Forelimb muscle (tissue), 1 donor: ENCODE data around the gene PRKCE. TPM values are rescaled to one million over a fixed set of nuclear protein-coding genes. Genes with fewer than 3 reads are reported as not detected.
"Not testable (repeated sequence)": the region's sequence is repeated elsewhere in the genome, so short reads cannot be mapped to it uniquely, and the experiment has no call there.

Experiments used
- DNase-seq: peaks from one replicate; pipeline ENCODE4 v3.0.0-alpha.2; 2013; ENCODE audit warnings: low read depth
- polyA plus RNA-seq: library from polyadenylated mRNA; unstranded; fragments of 120-200 nt; gene quantifications from one replicate; pipeline ENCODE4 v1.2.1, GENCODE V29; 2013; ENCODE audit not compliant: insufficient read length

Gene PRKCE
- polyA plus RNA-seq, 1 donor = 5.1 TPM

DNA sequence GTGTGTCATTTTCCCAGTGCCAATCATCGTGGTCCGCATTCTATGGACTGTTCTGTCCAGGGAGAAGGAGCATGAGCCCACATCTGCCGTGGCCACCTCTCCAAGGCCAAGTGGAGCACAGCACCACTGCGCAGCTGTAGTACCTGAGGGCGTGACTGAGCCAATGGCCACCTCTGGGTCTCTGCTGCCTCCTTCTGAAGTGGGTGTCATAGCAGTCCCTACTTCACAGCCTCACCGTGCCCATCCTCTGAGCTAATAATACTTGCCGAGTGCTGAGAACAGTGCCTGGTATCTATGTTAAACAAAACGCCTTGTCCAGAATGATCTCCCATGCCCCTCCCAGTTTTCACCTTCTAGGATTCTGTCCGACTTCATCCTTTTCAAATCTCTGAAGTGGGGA is 256.1 kb downstream of the PRKCE start:
- DNase-seq = no peak

DNA sequence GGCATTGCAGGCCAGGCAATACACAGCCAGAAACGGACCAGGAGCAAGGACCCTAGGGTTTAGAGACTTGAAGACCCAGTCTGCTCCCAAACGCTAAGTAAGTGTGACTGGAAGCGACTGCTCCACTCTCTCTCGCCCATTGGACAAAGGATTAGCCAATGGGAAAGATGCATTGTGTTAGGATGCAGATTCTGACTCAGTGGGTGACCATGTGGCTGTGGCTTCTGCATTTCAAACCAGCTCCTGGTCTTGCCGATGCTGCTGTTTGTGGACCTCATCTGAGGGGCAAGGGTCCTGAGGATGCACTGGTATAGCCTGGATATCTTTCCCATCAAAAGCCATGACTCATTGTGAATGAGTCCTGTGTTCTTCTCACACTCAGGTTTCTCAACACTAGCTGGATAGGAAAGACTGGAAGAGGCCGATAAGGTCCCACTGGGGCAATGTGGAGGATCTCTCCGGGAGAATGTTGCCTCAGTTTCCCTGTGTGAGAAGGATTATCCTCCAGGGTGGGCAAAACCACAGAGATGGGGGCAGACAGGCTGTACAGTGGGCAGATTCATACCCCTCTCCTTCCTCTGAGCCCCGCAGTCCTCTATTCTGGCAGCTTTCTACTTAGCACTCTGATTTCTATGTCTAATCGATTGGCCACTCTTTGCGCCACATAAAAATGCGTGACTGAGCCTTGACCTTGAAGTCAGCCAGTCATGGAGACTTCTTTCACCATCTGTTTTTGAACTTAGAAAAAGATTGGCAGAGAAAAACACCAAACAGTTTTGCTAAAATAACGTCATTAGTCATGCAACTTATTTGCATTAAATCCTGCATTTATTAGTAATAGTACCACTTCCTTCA is 257.1 kb downstream of the PRKCE start:
- DNase-seq = no peak

DNA sequence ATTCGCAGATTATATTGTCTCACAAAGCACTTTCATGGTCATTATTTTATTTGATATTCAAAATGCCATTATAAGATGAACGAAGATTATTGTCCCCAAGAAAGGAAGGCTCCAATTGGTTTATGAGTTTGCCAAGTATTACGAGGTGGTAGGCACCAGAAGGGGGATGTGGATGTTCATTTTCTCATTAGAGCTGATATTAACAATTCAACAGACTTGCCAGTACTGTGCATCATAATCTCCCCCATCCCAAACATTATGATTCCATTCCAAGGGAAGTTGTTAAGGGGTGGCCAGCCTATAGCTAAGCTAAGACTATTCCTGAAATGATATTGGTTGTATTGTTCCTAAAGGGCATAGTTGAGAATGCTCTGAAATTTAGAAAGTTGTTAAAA is 257.7 kb downstream of the PRKCE start:
- DNase-seq = no peak

DNA sequence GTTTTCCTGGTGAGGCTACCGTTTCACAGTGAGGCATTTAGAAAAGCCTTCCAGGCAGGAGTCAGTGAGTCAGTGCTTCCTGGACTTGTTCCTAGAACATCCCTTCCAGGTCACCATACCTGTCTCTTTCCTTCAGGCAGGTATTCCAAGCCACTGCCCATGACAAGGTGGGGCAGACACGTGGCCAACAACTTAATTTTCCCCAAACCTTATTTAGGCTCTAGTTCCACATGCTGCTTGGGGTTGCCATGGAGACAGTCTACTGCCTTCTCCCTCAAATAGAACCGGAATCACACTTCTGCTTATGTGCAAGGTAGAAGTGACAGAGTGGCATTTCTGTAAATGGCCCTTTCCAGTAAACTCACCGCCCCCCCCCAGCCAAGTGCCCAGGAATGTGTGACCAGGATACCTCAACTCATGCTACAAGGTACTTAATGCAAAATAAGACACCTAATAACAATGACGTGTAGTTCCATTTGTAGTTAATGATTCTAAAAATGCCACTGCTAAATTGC is 258.3 kb downstream of the PRKCE start:
- no peak for DNase-seq

DNA sequence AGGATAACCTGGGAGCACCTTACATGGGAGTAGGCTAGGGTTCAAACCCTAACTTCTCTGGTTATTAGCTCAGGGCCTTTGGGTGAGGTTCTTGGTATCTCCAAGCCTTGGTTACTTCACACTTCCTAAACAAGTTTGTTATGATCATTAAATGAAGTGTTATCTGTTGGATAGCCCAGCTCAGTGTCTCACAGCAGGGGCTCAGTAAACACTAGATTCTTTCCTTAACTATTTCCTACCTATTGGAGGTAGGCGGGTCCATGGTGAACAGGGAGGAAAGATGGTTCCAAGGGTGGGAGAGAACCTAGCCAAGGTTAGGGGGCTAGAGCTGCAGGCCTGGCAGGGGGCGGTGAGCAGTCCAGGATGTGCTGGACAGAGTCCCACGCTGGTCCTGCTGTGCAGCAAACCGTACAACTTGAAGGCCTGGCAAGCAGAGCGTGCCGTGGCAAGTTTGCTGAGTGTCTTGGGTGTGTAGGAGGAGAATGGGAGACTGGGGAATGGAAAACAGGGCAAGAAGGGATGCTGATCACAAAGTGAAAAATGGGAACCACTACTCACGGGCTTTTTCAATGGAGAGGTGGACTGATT is 259.1 kb downstream of the PRKCE start:
- DNase-seq = no peak

DNA sequence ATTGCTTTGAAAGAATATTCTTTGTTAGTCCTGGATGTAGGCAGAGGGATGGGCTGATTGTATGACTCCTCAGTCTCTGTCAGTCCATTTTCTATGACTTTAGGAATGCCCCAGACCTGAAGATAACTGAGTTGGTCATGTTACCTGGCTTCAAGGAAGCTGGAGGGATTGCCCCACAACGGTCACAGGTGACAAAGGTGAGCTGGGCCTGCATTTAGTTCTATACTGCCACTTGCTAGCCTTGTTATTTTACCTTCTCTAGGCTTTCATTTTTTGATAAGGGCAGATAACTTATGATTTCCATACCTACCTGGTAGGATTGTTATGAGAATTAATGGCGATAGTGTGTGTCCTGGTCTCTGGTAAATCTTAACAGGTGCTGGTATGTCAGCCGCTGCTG is 260.1 kb downstream of the PRKCE start:
- no peak for DNase-seq

DNA sequence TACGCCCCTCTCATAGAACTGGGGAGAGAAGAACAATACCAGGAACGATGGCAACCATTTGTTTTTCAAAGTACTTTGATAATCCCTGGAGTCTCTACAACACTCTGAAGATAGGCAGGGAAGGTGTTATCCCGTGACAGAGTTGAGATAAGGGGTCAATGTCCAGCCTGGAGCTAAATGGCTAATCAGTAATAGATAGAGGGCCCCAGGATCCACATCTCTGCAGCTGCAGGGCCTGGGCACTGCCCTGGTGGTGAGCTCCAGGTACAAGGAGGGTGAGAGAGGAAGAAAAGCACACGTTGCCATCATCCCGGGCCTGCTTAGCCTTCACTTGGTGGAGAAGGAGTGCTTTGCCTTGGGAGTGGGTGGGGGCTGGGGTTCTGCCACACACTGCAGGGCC is 260.6 kb downstream of the PRKCE start:
- DNase-seq = no peak

DNA sequence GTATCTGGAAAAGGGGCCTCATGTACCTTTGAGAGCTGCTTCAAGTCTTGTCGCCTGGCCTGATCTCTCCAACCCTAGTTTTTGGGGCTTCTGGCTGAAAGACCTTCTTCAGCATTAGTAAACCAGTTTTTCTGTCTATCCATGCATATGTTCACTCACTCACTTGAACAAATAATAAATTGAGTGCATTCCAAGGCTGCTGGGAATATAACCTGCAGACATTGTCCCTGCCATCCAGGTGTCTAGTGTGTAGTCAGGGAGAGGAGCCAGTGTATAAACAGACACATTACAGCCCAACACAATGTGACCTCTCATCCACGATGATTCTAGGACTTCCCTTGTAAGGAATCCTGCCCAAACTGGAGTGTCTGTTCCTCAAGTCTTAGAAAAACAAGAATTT is 262.1 kb downstream of the PRKCE start:
- DNase-seq = no peak

DNA sequence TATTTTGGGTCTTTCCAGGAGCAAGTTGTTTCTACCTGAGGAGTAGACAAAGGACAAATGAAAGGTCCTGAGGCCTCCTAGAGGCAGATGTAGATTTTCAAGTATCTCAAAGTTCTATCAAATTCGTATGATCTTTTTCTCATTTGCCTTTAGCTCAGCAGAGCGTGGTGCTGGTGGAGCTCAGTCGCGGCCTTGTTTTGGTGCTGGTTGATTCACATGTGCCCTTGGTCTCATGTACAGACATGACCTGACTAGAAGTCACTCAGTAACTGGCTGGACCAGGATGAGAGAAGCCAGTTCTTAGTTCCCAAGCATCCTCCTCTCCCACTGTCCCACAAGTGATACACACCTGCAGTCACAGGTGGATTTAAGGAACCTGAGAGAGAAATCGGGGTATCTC is 264.0 kb downstream of the PRKCE start:
- no peak for DNase-seq

DNA sequence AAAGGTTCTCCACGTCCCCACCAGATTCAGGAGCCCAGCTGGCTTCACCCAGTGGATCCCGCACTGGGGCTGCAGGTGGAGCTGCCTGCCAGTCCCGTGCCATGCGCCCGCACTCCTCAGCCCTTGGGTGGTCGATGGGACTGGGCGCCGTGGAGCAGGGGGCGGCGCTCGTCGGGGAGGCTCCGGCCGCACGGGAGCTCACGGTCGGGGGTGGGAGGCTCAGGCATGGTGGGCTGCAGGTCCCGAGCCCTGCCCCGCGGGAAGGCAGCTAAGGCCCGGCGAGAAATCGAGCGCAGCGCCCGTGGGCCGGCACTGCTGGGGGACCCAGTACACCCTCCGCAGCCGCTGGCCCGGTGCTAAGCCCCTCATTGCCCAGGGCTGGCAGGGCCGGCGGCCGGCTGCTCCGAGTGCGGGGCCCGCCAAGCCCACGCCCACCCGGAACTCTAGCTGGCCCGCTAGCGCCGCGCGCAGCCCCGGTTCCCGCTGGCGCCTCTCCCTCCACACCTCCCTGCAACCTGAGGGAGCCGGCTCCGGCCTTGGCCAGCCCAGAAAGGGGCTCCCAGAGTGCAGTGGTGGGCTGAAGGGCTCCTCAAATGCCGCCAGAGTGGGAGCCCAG is 266.2 kb downstream of the PRKCE start:
- DNase-seq = not testable (repeated sequence)

DNA sequence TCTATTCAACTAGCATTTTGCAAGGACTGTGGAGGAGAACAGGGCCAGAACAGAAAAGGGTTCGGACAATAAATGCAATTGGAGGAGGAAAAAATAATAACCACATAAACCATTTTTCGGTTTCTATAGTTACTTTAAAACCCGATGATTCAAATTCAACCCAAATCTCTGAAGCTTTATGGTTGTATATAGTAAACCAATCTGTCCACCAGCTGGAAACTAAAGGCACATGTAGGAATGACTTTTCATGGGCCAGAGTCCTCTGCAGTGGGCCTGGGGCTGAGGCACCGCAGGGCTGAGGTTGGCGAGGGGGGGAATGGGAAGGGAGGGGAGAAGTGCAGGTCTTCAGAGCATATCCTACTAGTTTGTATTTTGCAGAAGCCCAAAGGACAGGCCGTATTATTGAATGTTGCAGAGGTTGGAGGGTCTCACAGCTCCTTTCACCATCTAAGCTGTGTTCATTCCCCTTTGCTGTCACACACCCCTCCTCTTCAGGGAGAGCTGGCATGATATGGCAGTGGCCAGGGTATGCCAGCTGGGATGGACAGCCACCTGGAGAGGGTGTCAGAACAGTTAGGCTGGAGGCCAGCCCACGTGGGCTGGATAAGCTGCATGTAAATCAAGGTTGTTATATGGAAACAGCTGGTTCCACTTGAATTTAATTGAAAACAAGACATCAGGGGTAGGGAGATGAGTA is 267.1 kb downstream of the PRKCE start:
- DNase-seq = no peak

DNA sequence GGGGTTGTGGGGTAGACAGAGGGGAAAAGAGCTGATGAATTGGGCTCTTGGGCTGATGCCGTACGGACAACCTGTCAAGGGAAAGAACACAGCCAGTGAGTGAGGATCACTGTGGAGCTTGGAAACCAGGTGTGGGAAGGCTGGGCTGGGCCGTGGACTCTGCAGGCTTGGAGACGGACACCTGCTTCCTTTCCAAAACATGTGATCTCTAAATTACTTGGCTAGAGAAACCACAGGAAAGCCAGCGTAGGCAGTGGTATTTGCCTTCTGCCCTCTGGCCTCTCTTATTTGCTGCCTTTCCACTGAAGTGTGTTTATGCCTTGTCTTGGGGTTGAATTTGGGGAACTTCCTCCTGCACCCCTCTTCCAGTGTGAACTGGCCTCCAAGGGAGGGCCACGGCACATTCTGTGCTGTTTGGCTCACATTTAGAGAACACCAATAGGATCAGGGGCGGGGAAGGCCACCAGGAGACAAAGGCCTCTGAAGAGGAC is 267.7 kb downstream of the PRKCE start:
- no peak for DNase-seq

DNA sequence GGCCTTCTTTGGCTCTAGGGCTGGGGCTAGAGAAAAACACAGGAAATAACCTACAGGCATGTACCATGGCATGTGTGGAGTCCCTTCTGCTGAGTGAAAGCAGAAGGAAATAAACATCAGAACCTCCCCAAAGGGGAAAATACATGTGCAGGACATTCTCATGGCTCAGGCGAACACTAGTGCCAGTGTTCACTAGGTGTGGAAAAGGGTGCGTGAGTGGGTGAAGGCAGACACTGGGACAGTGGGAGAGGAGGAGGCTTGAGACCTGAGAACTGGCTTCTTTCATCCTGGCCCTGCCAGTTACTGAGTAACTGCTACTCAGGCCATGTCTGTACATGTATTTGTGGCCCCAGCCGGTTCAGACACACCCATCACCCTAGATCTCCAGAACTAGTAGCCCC is 268.2 kb downstream of the PRKCE start:
- DNase-seq = no peak

DNA sequence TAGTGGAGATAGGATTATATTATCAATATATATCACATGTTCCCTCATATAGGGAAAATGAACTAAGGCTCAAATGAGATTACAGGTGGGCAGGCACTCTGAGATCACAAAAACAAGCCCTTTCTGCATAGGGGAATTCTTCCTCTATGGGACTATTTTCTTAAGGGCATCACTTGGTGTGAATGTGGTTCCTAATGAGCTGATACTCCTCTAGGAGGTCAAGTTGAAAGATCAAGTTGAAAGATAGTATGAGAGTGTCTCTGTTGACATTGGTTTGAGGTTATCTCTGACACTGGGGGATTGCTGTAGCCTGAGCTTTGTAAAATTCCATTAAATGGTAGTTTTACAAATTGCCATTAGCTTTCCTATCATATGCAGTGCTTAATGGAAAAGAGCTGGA is 270.4 kb downstream of the PRKCE start:
- DNase-seq = no peak

DNA sequence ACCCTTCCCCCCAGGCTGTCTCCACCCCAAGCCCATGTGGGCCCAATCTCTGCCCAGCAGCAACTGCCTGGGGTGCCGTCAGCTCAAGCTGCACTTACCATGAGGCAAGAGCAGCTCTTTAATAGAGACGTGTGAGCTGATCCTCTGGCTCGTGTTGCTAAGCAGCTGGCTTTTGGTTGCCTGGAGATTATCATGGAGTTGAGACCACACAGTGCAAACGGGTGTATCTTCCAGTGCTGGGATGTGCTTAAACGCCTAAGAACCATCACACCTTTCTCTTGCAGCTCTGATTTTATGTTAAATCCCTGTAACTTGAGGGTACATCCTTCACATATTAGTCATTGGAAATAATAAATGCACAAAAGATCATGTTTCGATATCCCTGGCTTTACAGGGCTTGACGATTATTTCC is 271.1 kb downstream of the PRKCE start:
- DNase-seq = no peak

DNA sequence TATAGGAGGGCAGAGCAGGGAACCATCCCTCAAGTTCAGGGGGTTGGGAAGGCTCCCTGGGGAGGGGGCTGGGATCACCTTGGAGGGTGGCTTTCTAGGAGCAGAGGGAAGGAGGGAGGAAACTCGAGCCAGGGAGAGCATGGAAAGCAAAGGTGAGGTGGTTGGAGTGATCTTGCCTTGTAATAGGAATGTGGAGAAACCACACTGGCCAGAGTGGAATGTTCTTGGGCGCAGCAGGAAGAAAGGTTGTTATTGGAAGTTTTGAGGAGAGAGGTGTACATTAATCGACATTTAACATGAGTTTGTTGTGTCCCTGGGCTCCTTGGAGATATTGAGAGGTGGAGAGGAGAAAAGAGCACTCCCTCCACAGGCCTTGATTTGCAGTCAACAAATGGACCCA is 272.2 kb downstream of the PRKCE start:
- DNase-seq = no peak

DNA sequence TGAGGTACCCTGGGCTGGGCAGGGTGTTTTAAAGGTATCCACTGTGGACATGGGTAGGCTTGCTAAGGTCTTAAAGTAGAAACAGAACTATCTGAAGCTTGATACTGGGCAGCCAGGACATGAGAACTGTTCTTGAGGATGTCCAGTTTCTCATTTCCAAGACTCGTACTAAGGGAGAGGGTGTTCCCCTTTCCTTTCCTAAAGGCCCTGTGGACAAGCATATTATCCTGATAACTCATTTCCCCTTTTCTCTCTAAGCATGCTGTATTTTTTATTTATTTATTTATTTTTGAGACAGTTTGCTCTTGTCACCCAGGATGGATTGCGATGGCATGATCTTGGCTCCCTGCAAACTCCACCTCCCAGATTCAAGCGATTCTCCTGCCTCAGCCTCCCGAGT is 273.6 kb downstream of the PRKCE start:
- DNase-seq = no peak

DNA sequence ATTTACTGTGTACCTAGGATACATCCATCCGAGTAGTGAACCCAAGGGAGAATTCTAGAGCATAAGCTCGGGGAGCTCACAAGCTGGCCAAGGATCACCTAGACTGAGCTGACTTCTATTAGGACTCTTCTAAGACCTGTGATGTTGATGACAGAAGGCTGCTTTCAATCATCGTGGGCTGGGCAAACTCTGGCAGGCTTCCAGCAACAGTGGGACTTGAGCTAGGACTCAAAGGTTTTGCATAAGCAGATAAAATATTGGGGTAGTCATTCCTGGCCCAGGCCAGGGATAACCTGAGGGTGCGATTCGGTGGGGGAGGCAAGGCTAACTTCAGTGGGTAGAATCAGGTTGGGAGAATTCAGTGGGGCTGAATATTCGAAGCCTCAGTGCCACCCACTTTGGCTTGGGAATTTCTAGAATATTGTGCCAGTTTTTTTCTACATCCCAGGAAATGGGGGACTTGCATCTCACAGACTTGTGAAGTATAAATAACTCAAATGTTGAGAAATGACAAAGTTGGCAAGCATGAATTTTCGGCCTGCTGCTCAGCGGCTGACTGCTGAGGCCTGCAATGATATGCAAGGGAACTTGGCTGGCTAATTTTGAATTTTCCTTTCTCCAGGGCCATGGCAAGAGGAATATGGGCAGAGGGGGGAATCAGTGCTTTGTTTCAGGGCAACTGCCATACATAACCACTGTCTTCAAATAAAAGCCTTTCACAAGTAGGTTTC is 274.3 kb downstream of the PRKCE start:
- DNase-seq = no peak

DNA sequence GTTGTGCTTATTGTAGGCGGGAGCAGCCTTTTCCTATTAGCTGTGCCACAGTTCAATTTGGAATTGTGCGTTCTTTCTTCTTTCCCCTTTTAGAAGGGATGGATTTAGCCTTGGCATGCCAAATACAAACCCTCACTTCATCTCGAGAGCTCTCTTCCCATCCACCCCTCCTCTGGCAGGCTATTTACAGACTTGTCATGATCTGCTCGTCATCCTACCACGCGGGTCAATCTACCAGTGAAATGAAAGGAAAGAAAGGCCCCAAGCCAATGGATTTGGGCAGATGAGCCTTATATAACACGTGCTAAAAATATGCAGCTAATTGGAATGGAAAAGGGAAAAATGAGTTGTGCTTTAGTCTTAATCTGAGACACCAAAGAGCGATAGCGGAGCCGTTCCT is 277.5 kb downstream of the PRKCE start:
- no peak for DNase-seq

DNA sequence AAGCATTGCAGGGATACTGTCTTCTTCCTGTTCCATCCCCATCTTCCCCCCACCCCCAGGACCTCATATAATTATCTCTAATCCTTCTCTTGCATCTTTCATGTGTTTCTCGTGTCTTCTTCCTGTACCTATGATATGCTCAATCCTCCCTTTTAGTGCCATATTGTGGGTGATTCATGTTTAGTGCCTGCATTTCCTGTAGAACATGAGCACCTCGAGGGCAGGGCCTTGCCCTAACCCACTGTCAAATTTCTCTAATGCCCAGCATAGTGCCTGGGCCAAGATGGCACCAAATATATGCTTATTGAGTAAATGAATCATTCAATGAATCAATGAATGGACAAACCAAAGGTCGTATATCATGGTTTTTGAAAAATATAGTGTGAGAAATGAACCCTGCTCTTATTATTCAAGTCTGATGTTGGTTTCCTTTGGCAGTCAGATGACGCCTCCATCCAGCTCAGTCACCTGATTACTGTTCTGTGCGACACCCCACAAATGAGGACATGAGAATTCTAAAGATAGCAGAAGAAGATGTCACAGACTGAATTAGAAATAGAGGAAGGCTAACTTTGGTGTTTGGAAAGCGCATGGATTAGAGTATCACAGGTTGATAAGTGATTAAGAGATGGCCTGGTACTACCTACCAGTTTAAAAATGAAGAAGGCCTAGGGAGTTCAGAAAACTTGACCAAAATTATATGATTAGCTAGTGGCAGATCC is 278.4 kb downstream of the PRKCE start:
- DNase-seq = no peak

DNA sequence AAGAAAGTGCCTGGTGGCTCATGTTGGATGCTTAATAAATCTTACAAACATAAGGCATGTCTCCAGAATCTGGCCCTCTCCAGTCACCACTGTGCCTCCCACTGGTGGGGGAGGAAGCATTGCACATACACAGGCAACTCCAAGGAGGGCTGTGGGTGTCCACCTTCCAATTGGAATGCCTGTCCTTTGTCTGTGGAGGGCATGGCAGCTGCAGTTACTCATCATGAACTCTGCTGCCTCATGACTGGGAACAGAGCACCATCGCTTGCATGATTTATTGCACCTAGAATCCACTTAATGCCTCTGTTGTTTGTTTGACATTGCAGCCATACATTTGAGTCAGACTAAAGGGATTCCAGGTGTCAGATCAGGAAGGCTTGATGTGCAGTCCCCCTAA is 278.9 kb downstream of the PRKCE start:
- DNase-seq = no peak
